Astrocyte (in vitro differentiated cells and primary cell): Measurements from ENCODE around the gene USP47.

Experiments used
- EZH2 ChIP-seq: IDR thresholded peaks from 2 replicates; pipeline ENCODE4 v1.6.1; 2012; ENCODE audit warnings: mild to moderate bottlenecking, low read length, inconsistent platforms; ENCODE audit not compliant: insufficient read depth
- TF ChIP-seq, protein P1 (sequence below): IDR thresholded peaks from 2 replicates; pipeline ENCODE4 v1.5.1; 2011; ENCODE audit warnings: low read depth, mild to moderate bottlenecking, inconsistent platforms, low read length, moderate library complexity; ENCODE audit not compliant: insufficient read depth

DNA sequence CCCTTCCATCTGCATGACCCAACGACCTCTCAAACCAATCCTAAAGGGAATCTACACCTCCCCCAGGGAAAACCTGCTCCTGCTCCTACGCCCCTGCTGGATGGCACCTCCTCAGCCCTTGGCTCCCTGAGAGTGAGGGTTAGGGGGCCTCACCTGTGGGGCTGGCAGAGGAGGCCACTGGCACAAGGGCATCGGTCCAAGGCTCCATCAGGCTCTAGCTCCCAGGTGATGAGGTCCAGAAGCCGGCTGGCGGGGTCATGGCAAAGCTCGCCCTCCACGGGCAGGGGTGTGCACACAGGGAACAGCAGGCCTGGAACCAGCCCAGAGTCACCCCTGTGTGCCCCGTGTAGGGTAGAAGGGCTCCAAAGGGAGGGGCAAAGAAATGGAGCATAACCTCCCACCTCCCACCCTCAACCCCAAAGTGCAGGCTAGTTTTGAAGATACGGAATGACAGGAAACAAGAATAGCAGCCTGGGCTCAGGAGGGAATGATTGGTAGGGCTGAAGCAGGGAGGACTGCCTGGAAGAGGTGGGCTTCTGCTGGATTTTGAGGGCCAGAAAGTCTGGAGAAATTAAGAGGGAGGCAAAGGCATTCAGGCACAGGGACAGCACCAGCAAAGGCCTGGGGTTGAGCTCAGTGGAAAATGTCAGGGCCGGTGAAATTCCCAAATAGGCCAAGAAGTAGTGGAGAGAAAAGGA is 124.0 kb downstream of the USP47 start:
- TF ChIP-seq, protein P1, sequence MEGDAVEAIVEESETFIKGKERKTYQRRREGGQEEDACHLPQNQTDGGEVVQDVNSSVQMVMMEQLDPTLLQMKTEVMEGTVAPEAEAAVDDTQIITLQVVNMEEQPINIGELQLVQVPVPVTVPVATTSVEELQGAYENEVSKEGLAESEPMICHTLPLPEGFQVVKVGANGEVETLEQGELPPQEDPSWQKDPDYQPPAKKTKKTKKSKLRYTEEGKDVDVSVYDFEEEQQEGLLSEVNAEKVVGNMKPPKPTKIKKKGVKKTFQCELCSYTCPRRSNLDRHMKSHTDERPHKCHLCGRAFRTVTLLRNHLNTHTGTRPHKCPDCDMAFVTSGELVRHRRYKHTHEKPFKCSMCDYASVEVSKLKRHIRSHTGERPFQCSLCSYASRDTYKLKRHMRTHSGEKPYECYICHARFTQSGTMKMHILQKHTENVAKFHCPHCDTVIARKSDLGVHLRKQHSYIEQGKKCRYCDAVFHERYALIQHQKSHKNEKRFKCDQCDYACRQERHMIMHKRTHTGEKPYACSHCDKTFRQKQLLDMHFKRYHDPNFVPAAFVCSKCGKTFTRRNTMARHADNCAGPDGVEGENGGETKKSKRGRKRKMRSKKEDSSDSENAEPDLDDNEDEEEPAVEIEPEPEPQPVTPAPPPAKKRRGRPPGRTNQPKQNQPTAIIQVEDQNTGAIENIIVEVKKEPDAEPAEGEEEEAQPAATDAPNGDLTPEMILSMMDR = no peak
- no peak for TF ChIP-seq EZH2
